OCI-LY7 (cell line): Measurements from ENCODE around the gene DDC.

Experiments used
- EZH2phosphoT487 ChIP-seq: fragments of 200-600 bp; sonication (generic); IDR thresholded peaks from 2 replicates; pipeline ENCODE4 v1.6.1; 2018; ENCODE audit warnings: low read depth, borderline replicate concordance, mild to moderate bottlenecking, mixed run types, antibody characterized with exemption, low read length, moderate library complexity, mixed read lengths
- TF ChIP-seq, protein P1 (sequence below): fragments of 200-600 bp; sonication (generic); conservative IDR thresholded peaks from 2 replicates; pipeline ENCODE4 v1.5.1; 2014; ENCODE audit warnings: mild to moderate bottlenecking, antibody characterized with exemption, low read length, moderate library complexity, mixed read lengths

DNA sequence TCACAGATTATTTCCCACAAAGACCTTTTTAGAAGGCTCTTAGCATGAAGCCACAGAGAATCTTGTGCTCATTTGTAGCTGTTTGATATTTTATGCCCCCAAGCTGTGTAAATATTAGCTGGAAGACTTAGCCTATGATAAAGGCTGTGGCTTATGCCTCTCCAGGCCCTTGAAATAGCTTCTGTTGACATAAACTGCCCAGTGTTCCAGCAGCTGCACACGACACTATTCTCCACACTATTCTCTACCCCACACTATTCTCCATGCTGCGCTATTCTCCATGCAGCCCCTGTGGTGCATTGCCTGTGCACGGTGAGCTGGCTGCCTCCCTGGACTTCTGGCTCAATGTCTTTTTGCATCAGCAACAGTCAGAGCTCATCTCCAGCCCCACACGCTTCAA is 13.1 kb downstream of the DDC start:
- TF ChIP-seq, protein P1, sequence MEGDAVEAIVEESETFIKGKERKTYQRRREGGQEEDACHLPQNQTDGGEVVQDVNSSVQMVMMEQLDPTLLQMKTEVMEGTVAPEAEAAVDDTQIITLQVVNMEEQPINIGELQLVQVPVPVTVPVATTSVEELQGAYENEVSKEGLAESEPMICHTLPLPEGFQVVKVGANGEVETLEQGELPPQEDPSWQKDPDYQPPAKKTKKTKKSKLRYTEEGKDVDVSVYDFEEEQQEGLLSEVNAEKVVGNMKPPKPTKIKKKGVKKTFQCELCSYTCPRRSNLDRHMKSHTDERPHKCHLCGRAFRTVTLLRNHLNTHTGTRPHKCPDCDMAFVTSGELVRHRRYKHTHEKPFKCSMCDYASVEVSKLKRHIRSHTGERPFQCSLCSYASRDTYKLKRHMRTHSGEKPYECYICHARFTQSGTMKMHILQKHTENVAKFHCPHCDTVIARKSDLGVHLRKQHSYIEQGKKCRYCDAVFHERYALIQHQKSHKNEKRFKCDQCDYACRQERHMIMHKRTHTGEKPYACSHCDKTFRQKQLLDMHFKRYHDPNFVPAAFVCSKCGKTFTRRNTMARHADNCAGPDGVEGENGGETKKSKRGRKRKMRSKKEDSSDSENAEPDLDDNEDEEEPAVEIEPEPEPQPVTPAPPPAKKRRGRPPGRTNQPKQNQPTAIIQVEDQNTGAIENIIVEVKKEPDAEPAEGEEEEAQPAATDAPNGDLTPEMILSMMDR = no peak
- TF ChIP-seq EZH2phosphoT487 = no peak
